Small intestine (tissue), 7 donors: ENCODE data around the gene ECT2L. TPM values are rescaled to one million over a fixed set of nuclear protein-coding genes. Genes with fewer than 3 reads are reported as not detected.
"Not testable (repeated sequence)": the region's sequence is repeated elsewhere in the genome, so short reads cannot be mapped to it uniquely, and the experiment has no call there.

Experiments
- DNase-seq, 2 donors: peaks; one replicate each; pipeline versions ENCODE4 v3.0.0 to v3.0.0-alpha.2; 2013
- FAIRE-seq: peaks from 2 replicates; lab custom pipeline; 2012; peaks lifted over from hg19 to GRCh38; lab: Jason Lieb, UNC
- H3K27ac ChIP-seq, 3 donors: one replicate each; pipeline ENCODE4 v1.5.1; 2013; ENCODE audit warnings: low read length in 2 of 3, mild to moderate bottlenecking in 2 of 3, control low read depth in 1 of 3, inconsistent platforms in 1 of 3, low read depth in 1 of 3, moderate library complexity in 1 of 3
- H3K27me3 ChIP-seq, 3 donors: one replicate each; pipeline ENCODE4 v1.6.1; 2013; ENCODE audit warnings: low read length in 3 of 3, inconsistent platforms in 1 of 3; ENCODE audit not compliant: control insufficient read depth in 3 of 3, insufficient read depth in 3 of 3
- H3K36me3 ChIP-seq, 3 donors: one replicate each; pipeline ENCODE4 v1.6.1; 2013; ENCODE audit warnings: low read length in 3 of 3, inconsistent platforms in 1 of 3, low read depth in 1 of 3, mild to moderate bottlenecking in 1 of 3, moderate library complexity in 1 of 3; ENCODE audit not compliant: control insufficient read depth in 3 of 3, insufficient read depth in 2 of 3
- H3K4me1 ChIP-seq, 3 donors: one replicate each; pipeline ENCODE4 v1.6.1; 2013; ENCODE audit warnings: low read length in 2 of 3, inconsistent platforms in 1 of 3, low read depth in 1 of 3, mild to moderate bottlenecking in 1 of 3, moderate library complexity in 1 of 3; ENCODE audit not compliant: control insufficient read depth in 3 of 3, insufficient read depth in 2 of 3
- H3K4me3 ChIP-seq, 3 donors: one replicate each; pipeline ENCODE4 v1.5.1; 2013; ENCODE audit warnings: low read length in 3 of 3, control low read depth in 1 of 3, inconsistent platforms in 1 of 3, low read depth in 1 of 3, mild to moderate bottlenecking in 1 of 3, moderate library complexity in 1 of 3
- H3K9me3 ChIP-seq, 2 donors: one replicate each; pipeline ENCODE4 v1.6.1; 2013; ENCODE audit warnings: low read depth in 1 of 2, low read length in 1 of 2; ENCODE audit not compliant: control insufficient read depth in 2 of 2, insufficient read depth in 1 of 2
- WGBS, 3 donors: extraction: QIAGEN DNeasy Blood & Tissue Kit; methylation state at CpG; one replicate each; pipeline ENCODE4 v1.1.7; 2013; 5-methylcytosine and 5-hydroxymethylcytosine counted together
- polyA plus RNA-seq, 4 donors: library from polyadenylated mRNA; stranded (reverse) in 3 of 4; unstranded in 1 of 4; fragments of 200-250 nt in 3 of 4; fragments of 120-200 nt in 1 of 4; gene quantifications; one replicate each; pipeline versions ENCODE4 v1.2.1 to v1.2.3, GENCODE V29; 2013
- donor health status: healthy with polysubstance abuse.
- donor health status: control.
- donor health status: control.
- donor health status: Bipolar disorder and iron deficiency.
- donor health status: healthy.

ECT2L gene
- polyA plus RNA-seq, 4 donors = 0.16 TPM; not detected in 3

GRCh38 chr6:138912308-138912707 is 116.4 kb downstream of the ECT2L start:
- Histone ChIP-seq H3K9me3 (no peaks in the 10 kb centered on the region), H3K27ac (no peak overlapping the region), H3K36me3 (peaks cover 6 to 44% (median 19%) of the 10 kb centered on the region in 3 donors), H3K4me3 (no peak overlapping the region), H3K27me3 (no peaks in the 10 kb centered on the region), H3K4me1 (no peaks in the 10 kb centered on the region)
- DNase-seq (no peak), FAIRE-seq (no peak)
- 69 to 75% (median 69%) methylated on average over 3 of the region's 3 CpGs for WGBS, 3 donors

- H3K9me3 ChIP-seq = no peaks in the 10 kb centered on the region
- no peak overlapping the region for H3K27ac ChIP-seq
- H3K4me3 ChIP-seq = no peak overlapping the region
- FAIRE-seq = no peak
- no peaks in the 10 kb centered on the region for H3K27me3 ChIP-seq
- WGBS, 3 donors = 73 to 88% (median 85%) methylated on average over 1 of the region's 1 CpG
- peaks cover 7 to 37% (median 17%) of the 10 kb centered on the region in 3 donors for H3K36me3 ChIP-seq
- no peak for DNase-seq
- H3K4me1 ChIP-seq = no peaks in the 10 kb centered on the region
Observed at GRCh38 chr6:138914701-138915100, 118.8 kb downstream of the ECT2L start.

GRCh38 chr6:138920906-138921305 is 125.0 kb downstream of the ECT2L start:
- Histone ChIP-seq H3K27me3 (no peaks in the 10 kb centered on the region), H3K4me1 (no peaks in the 10 kb centered on the region), H3K4me3 (no peak overlapping the region), H3K36me3 (peaks cover 0 to 6% (median 3%) of the 10 kb centered on the region in 3 donors), H3K9me3 (no peaks in the 10 kb centered on the region), H3K27ac (no peak overlapping the region)
- DNase-seq (no peak), FAIRE-seq (no peak)
- 85 to 97% (median 97%) methylated on average over 3 of the region's 3 CpGs for WGBS, 3 donors

- FAIRE-seq = no peak
- Histone ChIP-seq H3K27me3 (no peaks in the 10 kb centered on the region), H3K36me3 (peaks cover 0 to 4% (median 3%) of the 10 kb centered on the region in 3 donors), H3K9me3 (no peaks in the 10 kb centered on the region), H3K4me3 (no peak overlapping the region), H3K4me1 (no peaks in the 10 kb centered on the region), H3K27ac (no peak overlapping the region)
- no peak for DNase-seq
Observed at GRCh38 chr6:138923561-138923960, 127.7 kb downstream of the ECT2L start.

- H3K4me3 ChIP-seq = no peak overlapping the region
- H3K9me3 ChIP-seq = no peaks in the 10 kb centered on the region
- no peak overlapping the region for H3K27ac ChIP-seq
- DNase-seq (no peak), FAIRE-seq (no peak)
- no peaks in the 10 kb centered on the region for H3K27me3 ChIP-seq
- WGBS, 3 donors = 92 to 95% (median 93%) methylated on average over 2 of the region's 2 CpGs
- peaks cover 0 to 4% (median 3%) of the 10 kb centered on the region in 3 donors for H3K36me3 ChIP-seq
- H3K4me1 ChIP-seq = no peaks in the 10 kb centered on the region
Observed at GRCh38 chr6:138925806-138926205, 129.9 kb downstream of the ECT2L start.

GRCh38 chr6:138926579-138926978 is 130.7 kb downstream of the ECT2L start:
- H3K9me3 ChIP-seq = no peaks in the 10 kb centered on the region
- no peak for DNase-seq
- no peak overlapping the region for H3K4me3 ChIP-seq
- no peak for FAIRE-seq
- no peaks in the 10 kb centered on the region for H3K4me1 ChIP-seq
- no peak overlapping the region for H3K27ac ChIP-seq
- 71 to 88% (median 84%) methylated on average over 3 of the region's 3 CpGs for WGBS, 3 donors
- H3K36me3 ChIP-seq = peaks cover 0 to 3% (median 2%) of the 10 kb centered on the region in 3 donors
- H3K27me3 ChIP-seq = no peaks in the 10 kb centered on the region

- Histone ChIP-seq H3K9me3 (no peaks in the 10 kb centered on the region), H3K27me3 (no peaks in the 10 kb centered on the region), H3K4me3 (no peak overlapping the region), H3K36me3 (peaks cover 0 to 7% (median 3%) of the 10 kb centered on the region in 3 donors), H3K27ac (no peak overlapping the region), H3K4me1 (no peaks in the 10 kb centered on the region)
- 29 to 62% (median 37%) methylated on average over 1 of the region's 1 CpG for WGBS, 3 donors
- FAIRE-seq (no peak), DNase-seq (peak in 1 of 2 donors; percentile 5)
Observed at GRCh38 chr6:138931660-138932059, 135.8 kb downstream of the ECT2L start.

- H3K27me3 ChIP-seq, H3K4me1 ChIP-seq, FAIRE-seq, H3K4me3 ChIP-seq, DNase-seq, H3K27ac ChIP-seq, H3K9me3 ChIP-seq: not testable (repeated sequence)
- WGBS, 3 donors = 93 to 100% (median 100%) methylated on average over 1 of the region's 1 CpG
- H3K36me3 ChIP-seq = peaks cover 3 to 10% (median 3%) of the 10 kb centered on the region in 3 donors
Observed at GRCh38 chr6:138936873-138937272, 141.0 kb downstream of the ECT2L start.

GRCh38 chr6:138943089-138943625 is 147.3 kb downstream of the ECT2L start:
- no peak for FAIRE-seq
- H3K36me3 ChIP-seq = peaks cover 0 to 16% (median 4%) of the 10 kb centered on the region in 3 donors
- H3K27me3 ChIP-seq = no peaks in the 10 kb centered on the region
- H3K4me3 ChIP-seq = no peak overlapping the region
- no peaks in the 10 kb centered on the region for H3K9me3 ChIP-seq
- no peaks in the 10 kb centered on the region for H3K4me1 ChIP-seq
- WGBS, 3 donors = 95 to 97% (median 96%) methylated on average over 2 of the region's 2 CpGs
- DNase-seq = no peak
- H3K27ac ChIP-seq = no peak overlapping the region
